ENCODE data around the gene PCDH9.

DNA sequence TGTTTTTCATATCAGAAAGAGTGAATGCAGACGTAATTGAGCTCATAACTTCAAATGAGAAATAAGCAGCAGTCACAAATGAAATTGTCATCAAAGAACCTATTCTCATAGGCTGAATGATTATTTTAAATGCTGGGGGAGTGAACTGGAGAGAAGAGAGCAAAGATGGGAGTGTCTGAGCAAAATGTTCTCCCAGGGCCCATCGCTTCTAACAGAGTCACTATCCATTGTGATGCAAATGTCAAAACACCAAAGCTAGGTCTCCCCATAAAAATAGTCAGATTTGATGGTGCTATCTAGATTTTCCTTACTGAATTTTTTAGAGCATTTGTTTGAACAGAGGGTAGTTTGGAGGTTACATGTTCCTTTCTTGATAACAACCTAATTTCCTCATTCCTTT, 278.7 kb downstream of the PCDH9 start:
- TF ChIP-seq ZNF274 (IDR thresholded peaks at IDR 0.05; ENCODE audit: low read depth, low read length) (no peak), YY1 (IDR thresholded peaks at IDR 0.05; ENCODE audit: insufficient read depth, insufficient read length) (no peak)

Measured in NT2/D1 (cell line).